ENCODE measurements around the gene TIGAR. TPM values are rescaled to one million over a fixed set of nuclear protein-coding genes. Genes with fewer than 3 reads are reported as not detected.

Gene TIGAR
- total RNA-seq, 2 donors from 2014 or later: 4.1 to 9.5 TPM

DNA sequence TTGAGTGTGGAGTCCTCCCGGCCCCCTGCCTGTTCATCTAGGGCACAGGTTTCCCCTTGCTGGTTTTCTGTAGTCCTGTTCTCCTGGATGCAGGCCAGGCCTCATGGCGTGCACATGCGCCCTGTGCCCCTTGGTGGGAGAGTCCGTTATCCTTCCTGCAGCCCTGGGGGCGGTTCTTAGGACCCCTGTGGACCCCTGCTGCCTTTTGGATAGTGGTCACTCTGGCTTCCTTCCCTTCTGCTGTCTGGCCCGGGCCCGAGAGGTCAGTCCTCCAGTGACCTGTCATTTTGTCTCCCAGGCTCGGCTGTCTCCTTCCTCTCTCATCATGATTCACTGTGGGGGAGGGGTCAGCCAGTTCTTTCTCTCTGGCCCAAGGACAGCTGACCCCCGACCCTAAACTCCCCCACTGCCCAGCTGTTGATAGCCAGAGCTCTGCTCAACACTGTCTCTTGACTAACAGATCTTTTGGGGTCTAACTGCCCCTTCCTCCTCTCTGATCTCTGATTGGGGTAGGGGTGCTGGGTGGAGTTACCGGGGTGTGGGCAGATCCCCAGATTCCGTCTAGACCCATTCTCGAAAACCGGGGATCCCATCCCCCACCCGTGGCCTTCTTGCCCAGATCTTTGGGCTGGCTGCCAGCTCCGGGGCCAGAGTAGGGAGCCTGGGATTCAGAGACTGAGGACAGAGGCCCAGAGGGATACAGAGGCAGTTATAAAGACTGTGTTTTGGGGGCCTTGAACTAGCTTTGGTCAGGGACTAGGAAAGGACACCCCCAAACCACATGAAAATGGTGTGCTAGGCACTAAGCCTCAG, 40.5 kb upstream of the TIGAR start:
- peaks cover 54% of the 10 kb centered on the region for H3K36me3 ChIP-seq
- peak overlapping the region; percentile 13 for H3K4me3 ChIP-seq
- DNase-seq (ENCODE audit: low spot score) (no peak), ATAC-seq (ENCODE audit: insufficient number of reproducible peaks, low FRiP score, low read depth) (no peak)
- TF ChIP-seq CTCF (IDR thresholded peaks at IDR 0.05): no peak
- H3K9me3 ChIP-seq: no peaks in the 10 kb centered on the region
- peaks cover 31 to 61% of the 10 kb centered on the region in 2 donors for H3K4me1 ChIP-seq (ENCODE audit: control insufficient read depth in 1 of 2, low read depth in 2 of 2)
- H3K27me3 ChIP-seq (replicated peaks; ENCODE audit: insufficient read depth): no peaks in the 10 kb centered on the region
- H3K27ac ChIP-seq: peak overlapping the region; percentile 27 to 45

DNA sequence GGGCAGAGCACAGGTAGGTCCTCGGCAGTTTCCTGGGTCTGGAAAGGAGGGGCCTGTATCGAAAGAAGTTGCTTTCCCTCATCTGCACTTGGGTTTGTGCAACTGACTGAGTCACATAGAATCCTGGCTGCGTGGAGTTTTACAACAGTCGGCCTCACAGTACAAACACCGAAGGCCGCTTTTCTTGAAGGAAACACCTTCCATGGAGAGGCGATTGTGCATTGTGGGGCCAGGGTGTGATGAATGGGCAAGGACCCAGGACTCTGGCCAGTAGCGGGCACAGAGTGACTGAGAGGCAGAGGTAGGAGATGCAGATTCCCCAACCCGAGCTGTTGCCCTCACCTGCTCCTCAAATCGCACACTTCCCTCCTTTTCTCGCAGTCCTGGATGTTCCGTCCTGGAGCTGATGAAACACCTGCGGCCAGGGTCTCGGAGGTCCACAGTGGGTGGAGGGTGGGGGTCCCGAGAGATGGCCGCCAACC, 39.8 kb upstream of the TIGAR start:
- H3K27ac ChIP-seq: peak overlapping the region in 1 of 2 donors; percentile 27
- ATAC-seq (ENCODE audit: insufficient number of reproducible peaks, low FRiP score, low read depth) (no peak), DNase-seq (ENCODE audit: low spot score) (no peak)
- H3K36me3 ChIP-seq: peaks cover 56% of the 10 kb centered on the region
- no peak overlapping the region for H3K4me3 ChIP-seq
- H3K9me3 ChIP-seq: no peaks in the 10 kb centered on the region
- TF ChIP-seq CTCF (IDR thresholded peaks at IDR 0.05): no peak
- no peaks in the 10 kb centered on the region for H3K27me3 ChIP-seq (replicated peaks; ENCODE audit: insufficient read depth)
- H3K4me1 ChIP-seq (ENCODE audit: control insufficient read depth in 1 of 2, low read depth in 2 of 2): peaks cover 31 to 65% of the 10 kb centered on the region in 2 donors

GRCh38 chr12:4282103-4282891, 38.7 kb upstream of the TIGAR start:
- ATAC-seq (ENCODE audit: insufficient number of reproducible peaks, low FRiP score, low read depth): no peak
- H3K36me3 ChIP-seq: peaks cover 56% of the 10 kb centered on the region
- TF ChIP-seq CTCF (IDR thresholded peaks at IDR 0.05): no peak

GRCh38 chr12:4282892-4283511, 38.0 kb upstream of the TIGAR start:
- no peak overlapping the region for H3K27ac ChIP-seq
- ATAC-seq (ENCODE audit: insufficient number of reproducible peaks, low FRiP score, low read depth) (no peak), DNase-seq (ENCODE audit: low spot score) (no peak)
- H3K27me3 ChIP-seq (replicated peaks; ENCODE audit: insufficient read depth): no peaks in the 10 kb centered on the region
- H3K4me1 ChIP-seq (ENCODE audit: control insufficient read depth in 1 of 2, low read depth in 2 of 2): peaks cover 23 to 65% of the 10 kb centered on the region in 2 donors
- no peak for TF ChIP-seq CTCF (IDR thresholded peaks at IDR 0.05)
- no peak overlapping the region for H3K4me3 ChIP-seq
- H3K36me3 ChIP-seq: peaks cover 51% of the 10 kb centered on the region
- no peaks in the 10 kb centered on the region for H3K9me3 ChIP-seq

More at GRCh38 chr12:4282103-4282891, 38.7 kb upstream of the TIGAR start:
- DNase-seq (ENCODE audit: low spot score): no peak
- Histone ChIP-seq H3K4me1 (ENCODE audit: control insufficient read depth in 1 of 2, low read depth in 2 of 2) (peaks cover 27 to 65% of the 10 kb centered on the region in 2 donors), H3K9me3 (no peaks in the 10 kb centered on the region), H3K27ac (no peak overlapping the region), H3K4me3 (no peak overlapping the region), H3K27me3 (replicated peaks; ENCODE audit: insufficient read depth) (no peaks in the 10 kb centered on the region)

All from thoracic aorta (tissue), 2 donors.